SKM-1 (cell line): Measurements from ENCODE around the gene DGKB.
"Not testable (repeated sequence)": the region's sequence is repeated elsewhere in the genome, so short reads cannot be mapped to it uniquely, and the experiment has no call there.

Source experiments
- DNase-seq: peaks from one replicate; lab custom pipeline; 2025; ENCODE audit not compliant: unreplicated experiment; lab: John Stamatoyannopoulos, UW

Gene DGKB

GRCh38 chr7:14483663-14484062, 418.9 kb downstream of the DGKB start:
- DNase-seq = no peak

DNA sequence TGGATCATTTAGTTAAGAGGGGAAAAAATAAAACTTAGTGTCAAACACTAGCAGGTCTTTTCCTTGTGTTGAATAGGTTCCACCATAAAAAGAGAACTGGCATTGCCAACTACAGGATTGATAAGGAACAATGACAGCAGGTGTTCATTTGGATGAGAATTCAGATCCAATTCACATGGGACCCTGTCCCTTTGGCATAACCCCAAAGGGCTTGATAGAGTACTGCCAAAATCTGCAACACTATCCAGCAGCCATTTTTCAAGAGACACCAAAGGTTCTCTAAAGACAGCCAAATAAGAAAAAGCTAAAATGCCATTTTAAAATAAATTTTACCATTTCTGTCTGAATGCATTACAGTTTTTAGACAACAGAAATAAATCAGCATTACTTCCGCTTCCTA, 422.3 kb downstream of the DGKB start:
- no peak for DNase-seq

- DNase-seq = no peak
Observed at GRCh38 chr7:14478834-14479510, 423.6 kb downstream of the DGKB start.

DNA sequence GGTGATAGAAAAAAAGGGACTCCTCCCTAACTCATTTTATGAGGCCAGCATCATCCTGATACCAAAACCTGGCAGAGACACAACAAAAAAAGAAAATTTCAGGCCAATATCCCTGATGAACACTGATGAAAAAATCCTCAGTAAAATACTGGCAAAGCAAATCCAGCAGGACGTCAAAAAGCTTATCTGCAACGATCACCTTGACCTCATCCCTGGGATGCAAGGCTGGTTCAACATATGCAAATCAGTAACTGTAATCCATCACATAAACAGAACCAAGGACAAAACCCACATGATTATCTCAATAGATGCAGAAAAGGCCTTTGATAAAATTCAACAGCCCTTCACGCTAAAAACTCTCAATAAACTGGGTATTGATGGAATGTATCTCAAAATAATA, 440.8 kb downstream of the DGKB start:
- DNase-seq = not testable (repeated sequence)

DNA sequence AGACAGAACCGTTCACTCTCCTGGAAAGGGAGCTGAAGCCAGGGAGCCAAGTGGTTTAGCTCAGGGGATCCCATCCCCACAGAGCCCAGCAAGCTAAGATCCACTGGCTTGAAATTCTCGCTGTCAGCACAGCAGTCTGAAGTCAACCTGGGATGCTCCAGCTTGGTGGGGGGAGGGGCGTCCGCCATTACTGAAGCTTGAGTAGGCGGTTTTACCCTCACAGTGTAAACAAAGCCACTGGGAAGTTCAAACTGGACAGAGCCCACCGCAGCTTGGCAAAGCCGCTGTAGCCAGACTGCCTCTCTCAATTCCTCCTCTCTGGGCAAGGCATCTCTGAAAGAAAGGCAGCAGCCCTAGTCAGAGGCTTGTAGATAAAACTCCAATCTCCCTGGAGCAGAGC, 443.7 kb downstream of the DGKB start:
- DNase-seq = not testable (repeated sequence)

GRCh38 chr7:14457568-14458453, 444.7 kb downstream of the DGKB start:
- DNase-seq = peak; percentile 42

DNA sequence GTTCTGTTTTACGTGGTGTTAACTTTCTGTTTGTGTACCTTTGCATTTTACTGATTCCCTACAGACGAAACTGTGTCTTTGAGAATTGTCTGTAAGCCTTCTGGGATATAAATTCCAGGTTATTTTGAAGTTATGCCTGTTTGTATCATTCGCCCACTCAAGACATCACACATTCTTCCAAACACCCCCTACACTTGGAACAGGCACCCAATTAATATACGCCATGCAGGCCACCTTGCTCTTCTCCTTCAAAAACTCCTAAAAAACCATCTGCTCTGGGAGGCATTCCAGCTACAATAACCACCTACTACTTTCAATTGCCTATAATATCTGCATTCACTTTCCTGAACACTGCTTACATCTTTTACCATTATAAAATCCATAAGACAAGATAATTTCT, 453.3 kb downstream of the DGKB start:
- no peak for DNase-seq

GRCh38 chr7:14446829-14447228, 455.7 kb downstream of the DGKB start:
- DNase-seq = no peak

GRCh38 chr7:14446219-14446618, 456.3 kb downstream of the DGKB start:
- no peak for DNase-seq

DNA sequence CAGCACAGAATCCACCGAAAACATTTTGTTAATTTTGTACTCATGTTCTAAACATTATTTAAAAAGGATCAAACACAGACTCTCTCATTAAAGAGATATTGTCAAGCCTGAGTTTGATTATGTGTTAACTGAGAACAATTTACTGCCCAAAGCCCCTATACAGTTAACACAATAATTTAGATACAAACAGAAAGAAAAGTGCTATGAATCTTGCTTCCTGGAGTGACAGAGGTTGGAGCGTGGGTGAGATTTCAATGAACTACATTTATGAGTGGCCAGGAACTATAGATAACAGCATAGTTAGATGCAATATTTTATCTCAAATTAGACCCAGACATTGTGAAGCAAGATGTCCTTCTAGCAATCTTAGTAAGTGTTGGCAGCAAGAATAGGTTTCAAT, 464.2 kb downstream of the DGKB start:
- no peak for DNase-seq

- DNase-seq = no peak
Observed at GRCh38 chr7:14436878-14437277, 465.7 kb downstream of the DGKB start.

DNA sequence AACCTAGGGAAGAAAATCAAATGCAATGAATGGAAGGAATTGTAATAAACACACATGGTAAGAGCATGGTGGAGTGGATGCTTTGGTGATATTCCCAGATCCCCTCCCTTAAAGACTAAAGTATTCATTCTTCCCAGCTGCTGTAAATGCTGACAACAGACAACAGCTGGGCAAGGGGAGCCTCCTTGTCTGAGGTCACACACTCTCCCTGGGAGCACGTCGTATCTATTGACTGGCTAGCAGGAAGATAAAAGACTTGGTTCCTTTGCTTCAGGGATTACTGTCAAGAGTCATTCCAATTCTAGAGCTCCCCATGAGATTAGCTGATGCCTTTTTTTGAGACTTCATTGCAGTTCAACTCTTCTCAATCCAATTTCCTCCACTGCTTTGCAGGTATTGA, 469.6 kb downstream of the DGKB start:
- no peak for DNase-seq

DNA sequence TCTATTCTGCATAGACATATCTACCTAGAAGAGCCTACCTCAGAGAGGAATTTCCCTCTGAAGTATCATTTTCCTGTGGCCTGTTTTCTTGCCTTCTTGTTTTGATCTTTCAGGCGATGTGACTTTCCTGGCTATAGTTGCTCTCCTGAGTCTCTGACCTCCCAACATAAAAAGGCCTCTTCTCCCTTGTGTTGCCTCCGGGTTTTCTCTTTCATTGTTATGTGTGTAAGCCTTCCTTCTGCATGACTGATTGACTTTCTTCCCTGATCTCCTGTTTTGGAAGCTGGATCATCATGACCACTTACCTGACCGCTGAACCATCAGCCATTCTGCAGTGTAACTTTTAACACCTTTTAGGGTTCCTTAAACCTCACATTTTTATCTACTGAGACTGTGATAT, 471.6 kb downstream of the DGKB start:
- no peak for DNase-seq

- DNase-seq = no peak
Observed at GRCh38 chr7:14425559-14425958, 477.0 kb downstream of the DGKB start.

DNA sequence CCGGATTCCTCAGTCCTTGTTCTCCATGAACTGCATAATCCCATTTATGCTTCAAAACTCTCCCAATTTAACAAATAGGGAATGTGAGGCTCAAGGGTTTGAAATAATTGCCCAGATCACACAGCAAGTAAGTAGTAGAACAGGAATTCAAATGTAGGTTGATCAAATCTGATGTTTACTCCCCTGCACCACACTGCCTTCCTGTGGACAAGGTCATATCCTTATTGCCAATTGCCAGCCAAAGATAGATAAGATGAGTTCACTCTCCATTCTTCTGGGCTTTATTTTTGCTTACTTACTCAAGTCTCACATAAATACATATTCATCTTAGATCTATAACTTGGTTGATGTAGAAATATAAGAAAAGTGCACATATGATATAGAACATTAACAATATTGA, 477.9 kb downstream of the DGKB start:
- DNase-seq = no peak

DNA sequence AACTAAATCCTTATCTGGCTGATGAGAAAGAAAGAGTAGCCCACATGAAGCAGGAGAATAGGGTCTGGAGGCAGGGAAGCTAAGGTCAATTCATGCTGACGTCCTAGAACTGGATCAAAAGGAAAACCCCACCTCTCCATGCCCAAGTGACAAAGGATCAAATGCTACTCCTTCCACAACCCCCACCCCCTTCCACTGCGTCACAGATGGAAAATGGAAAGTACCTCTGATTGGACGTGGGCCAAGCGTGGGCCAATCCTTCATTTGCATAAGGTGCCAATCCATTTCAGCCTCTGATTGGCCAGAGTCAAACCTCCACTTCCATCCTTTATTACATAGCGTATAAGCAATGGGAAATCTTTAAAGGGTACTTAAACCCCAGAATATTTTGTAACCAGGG, 481.8 kb downstream of the DGKB start:
- DNase-seq = no peak

- no peak for DNase-seq
Observed at GRCh38 chr7:14419531-14419930, 483.0 kb downstream of the DGKB start.

GRCh38 chr7:14418633-14419032, 483.9 kb downstream of the DGKB start:
- no peak for DNase-seq

GRCh38 chr7:14414274-14414986, 488.1 kb downstream of the DGKB start:
- DNase-seq = no peak

GRCh38 chr7:14407246-14408015, 495.1 kb downstream of the DGKB start:
- DNase-seq = no peak

GRCh38 chr7:14403587-14403986, 499.0 kb downstream of the DGKB start:
- DNase-seq = no peak
